ACC112 (cell line): ENCODE data around the gene ZNF480.
A peak's percentile ranks its signal among the peaks of the same experiment; 100 is the strongest.
"Not testable (repeated sequence)": the region's sequence is repeated elsewhere in the genome, so short reads cannot be mapped to it uniquely, and the experiment has no call there.

Experiments used
- H2AFZ ChIP-seq: fragments of 200-600 bp; sonication (generic); one replicate; pipeline ENCODE4 v1.6.0; 2017; ENCODE audit warnings: antibody characterized with exemption, low read length; ENCODE audit not compliant: unreplicated experiment
- H3K27ac ChIP-seq: fragments of 200-600 bp; sonication (generic); 2 replicates; pipeline ENCODE4 v1.5.1; 2014; ENCODE audit warnings: low read depth, mild to moderate bottlenecking, antibody characterized with exemption, low read length, moderate library complexity
- H3K27me3 ChIP-seq: fragments of 200-600 bp; sonication (generic); 2 replicates; pipeline ENCODE4 v1.6.1; 2014; ENCODE audit warnings: mild to moderate bottlenecking, antibody characterized with exemption, low read length, moderate library complexity, mixed read lengths; ENCODE audit not compliant: insufficient read depth
- H3K36me3 ChIP-seq: fragments of 200-600 bp; sonication (generic); 2 replicates; pipeline ENCODE4 v1.6.1; 2016; ENCODE audit warnings: mild to moderate bottlenecking, antibody characterized with exemption, low read length, moderate library complexity, mixed read lengths; ENCODE audit not compliant: insufficient read depth
- H3K4me1 ChIP-seq: fragments of 200-600 bp; sonication (generic); one replicate; pipeline ENCODE4 v1.6.1; 2016; ENCODE audit warnings: low read length, mixed read lengths; ENCODE audit not compliant: insufficient read depth, unreplicated experiment, control insufficient read depth
- H3K4me3 ChIP-seq: fragments of 200-600 bp; sonication (generic); 2 replicates; pipeline ENCODE4 v1.5.1; 2014; ENCODE audit warnings: mild to moderate bottlenecking, low read depth, low read length
- H3K79me2 ChIP-seq: fragments of 200-600 bp; sonication (generic); one replicate; pipeline ENCODE4 v1.6.0; 2016; ENCODE audit warnings: low read length; ENCODE audit not compliant: control insufficient read depth, unreplicated experiment, insufficient read depth

The ZNF480 gene

DNA sequence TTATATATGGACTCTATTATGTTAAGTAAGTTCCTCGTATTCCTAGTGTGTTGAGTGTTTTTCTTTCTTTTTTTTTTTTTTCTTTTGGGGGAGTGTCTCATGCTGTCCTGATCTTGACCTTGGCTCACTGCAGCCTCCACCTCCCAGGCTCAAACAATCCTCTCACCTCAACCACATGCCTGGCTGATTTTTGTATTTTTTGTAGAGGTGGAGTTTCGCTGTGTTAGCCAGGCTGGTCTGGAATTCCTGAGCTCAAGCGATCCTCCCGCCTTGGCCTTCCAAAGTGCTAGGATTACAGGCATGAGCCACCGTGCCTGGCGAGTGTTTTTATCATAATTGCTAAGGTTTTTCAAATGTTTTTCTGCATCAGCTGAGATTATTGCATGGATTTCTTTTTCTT is 10.7 kb upstream of the ZNF480 start:
- Histone ChIP-seq H3K27me3 (no peaks in the 10 kb centered on the region), H2AFZ (no peak overlapping the region), H3K27ac (no peak overlapping the region), H3K36me3 (peaks cover 39% of the 10 kb centered on the region), H3K79me2 (peaks cover 4% of the 10 kb centered on the region), H3K4me3 (no peak overlapping the region), H3K4me1 (no peaks in the 10 kb centered on the region)

DNA sequence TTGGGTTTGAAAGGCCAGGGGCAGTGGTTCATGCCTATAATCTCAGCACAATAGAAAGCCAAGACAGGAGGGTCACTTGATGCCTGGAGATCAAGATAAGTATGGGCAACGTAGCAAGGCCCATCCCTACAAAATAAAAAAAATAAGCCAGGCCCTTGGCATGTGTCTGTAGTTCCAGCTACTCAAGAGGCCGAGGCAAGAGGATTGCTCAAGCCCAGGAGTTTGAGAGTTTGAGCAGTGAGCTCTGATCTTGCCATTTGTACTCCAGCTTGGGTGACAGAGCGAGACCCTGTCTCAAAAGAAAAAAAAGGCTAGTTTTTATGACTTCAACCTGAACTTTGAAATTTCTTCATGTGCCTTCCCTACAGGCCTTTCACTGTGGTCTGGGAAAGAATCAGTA is 5.2 kb upstream of the ZNF480 start:
- no peaks in the 10 kb centered on the region for H3K4me1 ChIP-seq
- no peak overlapping the region for H3K4me3 ChIP-seq
- no peak overlapping the region for H2AFZ ChIP-seq
- H3K36me3 ChIP-seq = peaks cover 14% of the 10 kb centered on the region
- no peak overlapping the region for H3K27ac ChIP-seq
- no peaks in the 10 kb centered on the region for H3K27me3 ChIP-seq
- no peaks in the 10 kb centered on the region for H3K79me2 ChIP-seq

DNA sequence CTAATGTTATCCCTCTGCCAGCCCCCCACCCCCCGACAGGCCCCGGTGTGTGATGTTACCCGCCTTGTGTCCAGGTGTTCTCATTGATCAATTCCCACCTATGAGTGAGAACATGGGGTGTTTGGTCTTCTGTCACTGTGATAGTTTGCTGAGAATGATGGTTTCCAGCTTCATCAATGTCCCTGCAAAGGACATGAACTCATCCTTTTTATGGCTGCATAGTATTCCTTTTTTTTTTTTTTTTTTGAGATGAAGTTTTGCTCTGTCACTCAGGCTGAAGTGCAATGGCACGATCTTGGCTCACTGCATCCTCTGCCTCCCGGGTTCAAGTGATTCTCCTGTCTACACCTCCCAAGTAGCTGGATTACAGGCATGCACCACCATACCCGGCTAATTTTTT is 4.0 kb upstream of the ZNF480 start:
- not testable (repeated sequence) for H3K4me1 ChIP-seq, H3K27ac ChIP-seq, H3K27me3 ChIP-seq, H3K4me3 ChIP-seq, H2AFZ ChIP-seq, H3K79me2 ChIP-seq
- peaks cover 14% of the 10 kb centered on the region for H3K36me3 ChIP-seq

- no peaks in the 10 kb centered on the region for H3K27me3 ChIP-seq
- H3K36me3 ChIP-seq = peaks cover 17% of the 10 kb centered on the region
- peak overlapping the region; percentile 75 for H2AFZ ChIP-seq
- no peaks in the 10 kb centered on the region for H3K79me2 ChIP-seq
- peak overlapping the region; percentile 82 for H3K4me3 ChIP-seq
- no peaks in the 10 kb centered on the region for H3K4me1 ChIP-seq
- H3K27ac ChIP-seq = no peak overlapping the region
These were observed 583 bp upstream of the ZNF480 start for GRCh38 chr19:52296400-52296772.

DNA sequence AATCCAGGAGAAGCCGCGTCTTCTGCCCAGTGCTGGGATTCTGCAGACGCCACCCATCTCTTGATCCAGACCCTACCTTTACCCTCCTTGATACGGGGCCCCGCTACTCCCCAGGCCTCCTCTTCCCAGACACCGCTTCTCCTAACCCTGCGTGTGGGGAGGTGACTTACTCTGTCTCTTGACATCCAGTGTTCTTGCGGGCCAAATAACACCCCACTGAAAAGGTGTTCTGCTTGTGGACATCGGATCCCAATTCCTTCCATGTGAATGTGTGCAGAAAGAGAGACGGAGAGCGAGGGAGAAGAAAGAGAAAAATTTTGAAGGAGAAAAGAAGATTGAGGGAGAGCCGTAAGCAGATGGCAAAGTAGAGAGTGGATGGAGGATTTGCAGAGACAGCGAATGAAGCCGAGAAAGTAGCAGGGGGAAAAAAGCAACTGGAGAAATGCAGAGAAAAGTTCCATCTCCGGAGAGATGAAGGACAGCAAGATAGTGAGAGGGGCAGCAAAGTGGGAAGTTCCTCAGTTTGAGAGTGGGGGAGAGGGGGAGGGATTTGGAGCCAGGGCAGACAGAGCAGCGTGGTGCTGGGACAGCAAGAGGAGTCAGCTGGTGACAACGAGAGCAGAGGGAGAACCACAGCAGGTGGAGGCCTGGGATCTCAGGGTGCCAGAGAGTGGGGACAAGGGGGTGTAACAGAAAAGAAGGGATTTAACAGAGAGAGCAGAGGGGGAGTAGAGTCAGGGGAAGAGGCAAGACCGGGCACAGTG is 814 bp downstream of the ZNF480 start:
- Histone ChIP-seq H3K79me2 (no peaks in the 10 kb centered on the region), H3K27me3 (no peaks in the 10 kb centered on the region), H3K36me3 (peaks cover 30% of the 10 kb centered on the region), H2AFZ (peak overlapping the region; percentile 84), H3K4me3 (peak overlapping the region; percentile 86), H3K4me1 (no peaks in the 10 kb centered on the region), H3K27ac (no peak overlapping the region)

- Histone ChIP-seq H3K79me2 (no peaks in the 10 kb centered on the region), H3K27me3 (no peaks in the 10 kb centered on the region), H3K27ac (no peak overlapping the region), H3K4me3 (no peak overlapping the region), H3K36me3 (peaks cover 59% of the 10 kb centered on the region), H3K4me1 (no peaks in the 10 kb centered on the region), H2AFZ (no peak overlapping the region)
These were observed 10.3 kb downstream of the ZNF480 start for GRCh38 chr19:52307275-52307674.

GRCh38 chr19:52322429-52322828 is 25.5 kb downstream of the ZNF480 start:
- Histone ChIP-seq H3K79me2 (no peaks in the 10 kb centered on the region), H3K4me3 (no peak overlapping the region), H3K4me1 (no peaks in the 10 kb centered on the region), H3K36me3 (peaks cover 57% of the 10 kb centered on the region), H3K27ac (no peak overlapping the region), H3K27me3 (no peaks in the 10 kb centered on the region), H2AFZ (no peak overlapping the region)

GRCh38 chr19:52331757-52332156 is 34.8 kb downstream of the ZNF480 start:
- no peaks in the 10 kb centered on the region for H3K27me3 ChIP-seq
- H3K79me2 ChIP-seq = no peaks in the 10 kb centered on the region
- no peak overlapping the region for H3K4me3 ChIP-seq
- H3K4me1 ChIP-seq = no peaks in the 10 kb centered on the region
- no peak overlapping the region for H3K27ac ChIP-seq
- H2AFZ ChIP-seq = no peak overlapping the region
- no peaks in the 10 kb centered on the region for H3K36me3 ChIP-seq

DNA sequence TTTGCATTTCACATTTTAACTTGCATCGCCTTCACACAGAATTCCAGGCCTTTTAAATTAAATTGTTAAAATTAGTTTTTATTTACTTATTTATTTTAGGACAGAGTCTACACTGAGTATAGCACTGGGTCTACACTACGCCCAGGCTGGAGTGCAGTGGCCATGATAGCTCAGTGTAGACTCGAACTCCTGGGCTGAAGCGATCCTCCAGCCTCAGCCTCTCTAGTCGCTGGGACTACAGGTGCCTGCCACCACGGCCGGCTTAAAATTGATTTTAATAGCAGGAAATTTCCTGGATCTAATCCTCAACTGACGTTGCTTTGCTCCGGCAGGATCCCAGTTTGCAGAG is 38.8 kb downstream of the ZNF480 start:
- no peaks in the 10 kb centered on the region for H3K4me1 ChIP-seq
- peak overlapping the region; percentile 96 for H3K4me3 ChIP-seq
- no peaks in the 10 kb centered on the region for H3K27me3 ChIP-seq
- 0 out of 2 replicates have a peak, but pooled peaks cover 3% of the 10 kb centered on the region for H3K36me3 ChIP-seq
- no peaks in the 10 kb centered on the region for H3K79me2 ChIP-seq
- peak overlapping the region; percentile 53 for H2AFZ ChIP-seq
- H3K27ac ChIP-seq = no peak overlapping the region

DNA sequence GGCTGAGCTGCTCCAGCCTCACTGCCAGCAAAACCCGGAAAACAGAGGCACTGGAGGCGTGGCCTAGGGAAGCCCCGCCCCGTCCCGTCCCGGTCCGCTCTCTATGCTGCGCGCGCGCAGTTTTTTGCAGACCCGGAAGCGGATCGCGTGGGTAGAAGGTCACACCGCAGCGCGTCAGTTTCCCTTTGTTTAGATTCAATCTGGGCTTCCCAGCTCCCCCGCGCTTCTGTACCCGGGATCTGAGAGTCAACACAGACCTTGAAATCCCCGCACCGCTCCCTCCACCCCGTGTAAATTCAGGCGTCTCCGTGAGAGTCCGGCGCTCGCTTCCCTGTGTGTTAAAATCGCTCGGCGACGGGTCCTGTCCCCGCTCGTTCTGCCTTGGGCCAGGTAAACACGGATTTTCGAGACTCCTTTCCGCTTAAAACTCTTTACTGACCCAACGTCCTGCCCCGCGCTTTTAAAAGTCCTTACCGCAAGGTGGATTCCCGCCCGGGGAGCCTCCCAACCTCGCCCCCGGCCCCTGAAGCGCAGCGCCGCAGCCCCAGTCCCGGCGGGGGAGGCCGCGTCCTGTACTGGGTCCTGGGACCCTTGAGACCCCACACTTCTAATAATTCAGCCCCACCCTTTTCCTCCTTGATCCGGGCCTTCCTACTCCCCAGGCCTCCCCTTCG is 39.3 kb downstream of the ZNF480 start, which contains the start of gene ZNF610:
ZNF610 (plus strand) TSS at position 127 of the 674 bp plus-strand sequence. CDS start 12,930 bp downstream, outside the sequence.
- H3K4me1 ChIP-seq = no peaks in the 10 kb centered on the region
- no peaks in the 10 kb centered on the region for H3K79me2 ChIP-seq
- peak within 1 kb of the TSS; percentile 74 for H2AFZ ChIP-seq
- no peaks in the 10 kb centered on the region for H3K27me3 ChIP-seq
- H3K27ac ChIP-seq = peak within 1 kb of the TSS; percentile 62
- H3K4me3 ChIP-seq = peak within 1 kb of the TSS; percentile 96
- 0 out of 2 replicates have a peak, but pooled peaks cover 3% of the 10 kb centered on the region for H3K36me3 ChIP-seq
